ENCODE measurements around the gene POLK.
"Not testable (repeated sequence)": the region's sequence is repeated elsewhere in the genome, so short reads cannot be mapped to it uniquely, and the experiment has no call there.

The POLK gene

GRCh38 chr5:75588666-75589065, 77.0 kb downstream of the POLK start:
- Histone ChIP-seq H3K27me3 (ENCODE audit: insufficient read depth, insufficient read length) (no peaks in the 10 kb centered on the region), H3K9me3 (ENCODE audit: insufficient read depth, low read length) (no peaks in the 10 kb centered on the region), H3K36me3 (ENCODE audit: insufficient read depth, insufficient read length, low read length) (peaks cover 7% of the 10 kb centered on the region), H3K4me1 (ENCODE audit: insufficient read depth, insufficient read length) (no peaks in the 10 kb centered on the region), H3K9ac (ENCODE audit: insufficient read length, low read depth) (no peak overlapping the region), H3K4me3 (ENCODE audit: insufficient read length, low read depth) (no peak overlapping the region)
- TF ChIP-seq ZNF274 (IDR thresholded peaks at IDR 0.05; ENCODE audit: low read depth, low read length) (no peak), YY1 (IDR thresholded peaks at IDR 0.05; ENCODE audit: insufficient read depth, insufficient read length) (no peak), SUZ12 (IDR thresholded peaks at IDR 0.05; ENCODE audit: extremely low read depth, insufficient read depth, insufficient read length) (no peak)
- peak; percentile 20 for DNase-seq (ENCODE audit: low read depth, low spot score)

- H3K9me3 ChIP-seq (ENCODE audit: insufficient read depth, low read length), result no peaks in the 10 kb centered on the region
- no peak for DNase-seq (ENCODE audit: low read depth, low spot score)
Observed at GRCh38 chr5:75600535-75600934, 88.8 kb downstream of the POLK start.

GRCh38 chr5:75601567-75601966, 89.9 kb downstream of the POLK start:
- H3K4me3 ChIP-seq (ENCODE audit: insufficient read length, low read depth), result no peak overlapping the region
- DNase-seq (ENCODE audit: low read depth, low spot score), result no peak
- H3K9ac ChIP-seq (ENCODE audit: insufficient read length, low read depth), result no peak overlapping the region
- no peaks in the 10 kb centered on the region for H3K36me3 ChIP-seq (ENCODE audit: insufficient read depth, insufficient read length, low read length)
- no peaks in the 10 kb centered on the region for H3K9me3 ChIP-seq (ENCODE audit: insufficient read depth, low read length)
- H3K4me1 ChIP-seq (ENCODE audit: insufficient read depth, insufficient read length), result no peaks in the 10 kb centered on the region
- no peak for TF ChIP-seq SUZ12 (IDR thresholded peaks at IDR 0.05; ENCODE audit: extremely low read depth, insufficient read depth, insufficient read length)
- H3K27me3 ChIP-seq (ENCODE audit: insufficient read depth, insufficient read length), result no peaks in the 10 kb centered on the region

More at GRCh38 chr5:75600535-75600934, 88.8 kb downstream of the POLK start:
- Histone ChIP-seq H3K9ac (ENCODE audit: insufficient read length, low read depth) (no peak overlapping the region), H3K27me3 (ENCODE audit: insufficient read depth, insufficient read length) (no peaks in the 10 kb centered on the region), H3K4me1 (ENCODE audit: insufficient read depth, insufficient read length) (no peaks in the 10 kb centered on the region), H3K4me3 (ENCODE audit: insufficient read length, low read depth) (no peak overlapping the region), H3K36me3 (ENCODE audit: insufficient read depth, insufficient read length, low read length) (peaks cover 2% of the 10 kb centered on the region)
- TF ChIP-seq SUZ12 (IDR thresholded peaks at IDR 0.05; ENCODE audit: extremely low read depth, insufficient read depth, insufficient read length) (no peak), YY1 (IDR thresholded peaks at IDR 0.05; ENCODE audit: insufficient read depth, insufficient read length) (no peak), ZNF274 (IDR thresholded peaks at IDR 0.05; ENCODE audit: low read depth, low read length) (no peak)

- Histone ChIP-seq H3K9ac (ENCODE audit: insufficient read length, low read depth) (no peak overlapping the region), H3K4me3 (ENCODE audit: insufficient read length, low read depth) (no peak overlapping the region), H3K36me3 (ENCODE audit: insufficient read depth, insufficient read length, low read length) (no peaks in the 10 kb centered on the region), H3K27me3 (ENCODE audit: insufficient read depth, insufficient read length) (no peaks in the 10 kb centered on the region), H3K4me1 (ENCODE audit: insufficient read depth, insufficient read length) (peaks cover 2% of the 10 kb centered on the region), H3K9me3 (ENCODE audit: insufficient read depth, low read length) (no peaks in the 10 kb centered on the region)
- TF ChIP-seq YY1 (IDR thresholded peaks at IDR 0.05; ENCODE audit: insufficient read depth, insufficient read length) (no peak), SUZ12 (IDR thresholded peaks at IDR 0.05; ENCODE audit: extremely low read depth, insufficient read depth, insufficient read length) (no peak), ZNF274 (IDR thresholded peaks at IDR 0.05; ENCODE audit: low read depth, low read length) (no peak)
- DNase-seq (ENCODE audit: low read depth, low spot score), result no peak
Observed at GRCh38 chr5:75601996-75602395, 90.3 kb downstream of the POLK start.

GRCh38 chr5:75603371-75603770, 91.7 kb downstream of the POLK start:
- TF ChIP-seq SUZ12 (IDR thresholded peaks at IDR 0.05; ENCODE audit: extremely low read depth, insufficient read depth, insufficient read length) (no peak), YY1 (IDR thresholded peaks at IDR 0.05; ENCODE audit: insufficient read depth, insufficient read length) (no peak), ZNF274 (IDR thresholded peaks at IDR 0.05; ENCODE audit: low read depth, low read length) (no peak)
- no peak for DNase-seq (ENCODE audit: low read depth, low spot score)
- Histone ChIP-seq H3K9ac (ENCODE audit: insufficient read length, low read depth) (no peak overlapping the region), H3K4me3 (ENCODE audit: insufficient read length, low read depth) (no peak overlapping the region), H3K36me3 (ENCODE audit: insufficient read depth, insufficient read length, low read length) (no peaks in the 10 kb centered on the region), H3K27me3 (ENCODE audit: insufficient read depth, insufficient read length) (no peaks in the 10 kb centered on the region), H3K4me1 (ENCODE audit: insufficient read depth, insufficient read length) (peaks cover 2% of the 10 kb centered on the region), H3K9me3 (ENCODE audit: insufficient read depth, low read length) (no peaks in the 10 kb centered on the region)

GRCh38 chr5:75603821-75604220, 92.1 kb downstream of the POLK start:
- H3K4me1 ChIP-seq (ENCODE audit: insufficient read depth, insufficient read length), result peaks cover 2% of the 10 kb centered on the region

GRCh38 chr5:75607341-75607740, 95.7 kb downstream of the POLK start:
- not testable (repeated sequence) for H3K4me1 ChIP-seq (ENCODE audit: insufficient read depth, insufficient read length); H3K9ac ChIP-seq (ENCODE audit: insufficient read length, low read depth); H3K27me3 ChIP-seq (ENCODE audit: insufficient read depth, insufficient read length); H3K9me3 ChIP-seq (ENCODE audit: insufficient read depth, low read length); H3K36me3 ChIP-seq (ENCODE audit: insufficient read depth, insufficient read length, low read length); DNase-seq (ENCODE audit: low read depth, low spot score); H3K4me3 ChIP-seq (ENCODE audit: insufficient read length, low read depth)

More at GRCh38 chr5:75603821-75604220, 92.1 kb downstream of the POLK start:
- Histone ChIP-seq H3K9me3 (ENCODE audit: insufficient read depth, low read length) (no peaks in the 10 kb centered on the region), H3K4me3 (ENCODE audit: insufficient read length, low read depth) (no peak overlapping the region), H3K9ac (ENCODE audit: insufficient read length, low read depth) (no peak overlapping the region), H3K36me3 (ENCODE audit: insufficient read depth, insufficient read length, low read length) (no peaks in the 10 kb centered on the region), H3K27me3 (ENCODE audit: insufficient read depth, insufficient read length) (no peaks in the 10 kb centered on the region)
- DNase-seq (ENCODE audit: low read depth, low spot score), result no peak
- TF ChIP-seq YY1 (IDR thresholded peaks at IDR 0.05; ENCODE audit: insufficient read depth, insufficient read length) (no peak), ZNF274 (IDR thresholded peaks at IDR 0.05; ENCODE audit: low read depth, low read length) (no peak), SUZ12 (IDR thresholded peaks at IDR 0.05; ENCODE audit: extremely low read depth, insufficient read depth, insufficient read length) (no peak)

GRCh38 chr5:75608870-75609269, 97.2 kb downstream of the POLK start:
- no peaks in the 10 kb centered on the region for H3K36me3 ChIP-seq (ENCODE audit: insufficient read depth, insufficient read length, low read length)
- DNase-seq (ENCODE audit: low read depth, low spot score), result no peak
- peaks cover 2% of the 10 kb centered on the region for H3K4me1 ChIP-seq (ENCODE audit: insufficient read depth, insufficient read length)
- no peak overlapping the region for H3K4me3 ChIP-seq (ENCODE audit: insufficient read length, low read depth)
- H3K9me3 ChIP-seq (ENCODE audit: insufficient read depth, low read length), result no peaks in the 10 kb centered on the region
- no peak for TF ChIP-seq YY1 (IDR thresholded peaks at IDR 0.05; ENCODE audit: insufficient read depth, insufficient read length)
- no peak for TF ChIP-seq ZNF274 (IDR thresholded peaks at IDR 0.05; ENCODE audit: low read depth, low read length)
- TF ChIP-seq SUZ12 (IDR thresholded peaks at IDR 0.05; ENCODE audit: extremely low read depth, insufficient read depth, insufficient read length), result no peak
- H3K27me3 ChIP-seq (ENCODE audit: insufficient read depth, insufficient read length), result no peaks in the 10 kb centered on the region
- H3K9ac ChIP-seq (ENCODE audit: insufficient read length, low read depth), result no peak overlapping the region

All from NT2/D1 (cell line).